Stimulated activated effector memory CD8-positive, alpha-beta T cell treated with anti-CD3 and anti-CD28 coated beads, Interleukin-12 subunit alpha, Interleukin-12 subunit beta, amount 100 ng/mL, for 72 hours (primary cell): ENCODE data around the gene MGP.

Experiments
- ATAC-seq: fragments of 150-1000 bp; cut with Tn5 transposase; 2 replicates; pipeline ENCODE4 v1.10.0; 2021
- DNase-seq, 2 donors: peaks; one replicate each; pipeline ENCODE4 v3.0.0; 2021 to 2022; ENCODE audit warnings: low spot score in 2 of 2
- H3K27ac Mint-ChIP-seq: one replicate; pipeline ENCODE4 v1.8.0; 2022; ENCODE audit warnings: mild to moderate bottlenecking, mixed read lengths
- H3K36me3 Mint-ChIP-seq: one replicate; pipeline ENCODE4 v1.8.0; 2022; ENCODE audit warnings: mild to moderate bottlenecking, mixed read lengths
- H3K4me1 Mint-ChIP-seq: one replicate; pipeline ENCODE4 v1.8.0; 2022; ENCODE audit warnings: mixed read lengths
- H3K4me3 Mint-ChIP-seq: one replicate; pipeline ENCODE4 v1.8.0; 2022; ENCODE audit warnings: mild to moderate bottlenecking, mixed read lengths
- H3K9me3 Mint-ChIP-seq: one replicate; pipeline ENCODE4 v1.8.0; 2022; ENCODE audit warnings: mixed read lengths

MGP gene

DNA sequence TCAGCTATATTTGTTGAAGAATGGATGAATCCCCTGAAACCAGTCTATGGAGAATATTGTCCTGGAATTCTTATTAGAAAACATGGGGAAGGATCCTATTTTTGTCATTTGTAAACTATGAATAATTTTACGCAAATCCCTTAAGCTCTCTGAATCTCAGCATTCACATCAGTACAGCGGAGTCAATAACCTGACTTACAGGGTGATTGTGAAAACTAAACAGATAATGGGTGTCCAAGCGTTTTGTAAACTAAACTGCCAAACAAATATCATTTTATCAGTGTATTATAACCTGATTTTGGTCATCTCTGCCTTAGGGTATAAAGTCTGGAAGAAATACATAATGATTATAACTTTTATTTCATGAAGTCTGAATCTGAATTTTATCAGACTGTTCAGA lies 52.3 kb downstream of the MGP start:
- Mint-ChIP-seq H3K9me3 (no peaks in the 10 kb centered on the region), H3K36me3 (no peaks in the 10 kb centered on the region), H3K4me1 (no peaks in the 10 kb centered on the region), H3K4me3 (no peak overlapping the region), H3K27ac (no peak overlapping the region)
- DNase-seq (no peak), ATAC-seq (no peak)
